Medulla oblongata (tissue), 1 donor: ENCODE measurements around the gene CNNM4.

Experiments used
- DNase-seq: peaks from one replicate; pipeline ENCODE4 v3.0.0-alpha.2; 2015; ENCODE audit errors: extremely low spot score

Gene CNNM4

GRCh38 chr2:96810783-96811192 lies 50.1 kb downstream of the CNNM4 start:
- no peak for DNase-seq

- DNase-seq, result no peak
Measured at GRCh38 chr2:96811917-96812316, 51.2 kb downstream of the CNNM4 start.

GRCh38 chr2:96813656-96814055 lies 53.0 kb downstream of the CNNM4 start:
- DNase-seq, result no peak

GRCh38 chr2:96815326-96816126 lies 54.8 kb downstream of the CNNM4 start:
- DNase-seq, result peak; percentile 29

- peak; percentile 97 for DNase-seq
Measured at GRCh38 chr2:96816127-96816835, 55.6 kb downstream of the CNNM4 start, which contains the start of gene CNNM3. CNNM3 (plus strand) TSS chr2:96816268; CDS start chr2:96816278, 10 bp downstream.

GRCh38 chr2:96816836-96817702 lies 56.4 kb downstream of the CNNM4 start:
- no peak for DNase-seq

- DNase-seq, result no peak
Measured at GRCh38 chr2:96817882-96818281, 57.2 kb downstream of the CNNM4 start.

- no peak for DNase-seq
Measured at GRCh38 chr2:96819128-96819875, 58.6 kb downstream of the CNNM4 start.

- DNase-seq, result no peak
Measured at GRCh38 chr2:96819876-96820511, 59.3 kb downstream of the CNNM4 start.

GRCh38 chr2:96821113-96821675 lies 60.5 kb downstream of the CNNM4 start:
- no peak for DNase-seq

- no peak for DNase-seq
Measured at GRCh38 chr2:96822786-96823185, 62.1 kb downstream of the CNNM4 start.

- no peak for DNase-seq
Measured at GRCh38 chr2:96823198-96823597, 62.5 kb downstream of the CNNM4 start.

GRCh38 chr2:96824079-96824870 lies 63.6 kb downstream of the CNNM4 start:
- no peak for DNase-seq

- DNase-seq, result no peak
Measured at GRCh38 chr2:96825057-96825456, 64.4 kb downstream of the CNNM4 start.

GRCh38 chr2:96826546-96827278 lies 66.0 kb downstream of the CNNM4 start:
- no peak for DNase-seq

- no peak for DNase-seq
Measured at GRCh38 chr2:96828436-96828835, 67.7 kb downstream of the CNNM4 start.

GRCh38 chr2:96828874-96829273 lies 68.2 kb downstream of the CNNM4 start:
- no peak for DNase-seq

- no peak for DNase-seq
Measured at GRCh38 chr2:96830044-96830562, 69.4 kb downstream of the CNNM4 start.

- no peak for DNase-seq
Measured at GRCh38 chr2:96831679-96832078, 71.0 kb downstream of the CNNM4 start.
